Caco-2 (cell line): ENCODE data around the gene CTH. TPM values are rescaled to one million over a fixed set of nuclear protein-coding genes. Genes with fewer than 3 reads are reported as not detected.

ENCODE experiments used
- BruUV-seq: library from RNA; stranded (reverse); fragments of 400-500 nt; replicated peaks from 2 replicates; lab custom pipeline; 2021; lab: Mats Ljungman, UMichigan
- CTCF ChIA-PET: fragments of 300-600 bp; sonication (Branson Sonifier 250); formaldehyde crosslinking; loops from one replicate; lab custom pipeline; 2022; ENCODE audit warnings: antibody characterized with exemption; lab: Charles Lee
- POLR2A ChIA-PET: fragments of 300-600 bp; sonication (Branson Sonifier 250); formaldehyde crosslinking; loops from one replicate; lab custom pipeline; 2022; ENCODE audit warnings: antibody characterized with exemption; lab: Charles Lee
- DNase-seq, 2 experiments: peaks; one replicate each; pipeline versions ENCODE4 v3.0.0 to v3.0.0-alpha.2; 2020 to 2022
- H3K27me3 ChIP-seq: replicated peaks from 2 replicates; pipeline ENCODE4 v1.6.0; 2011; ENCODE audit warnings: low read length; ENCODE audit not compliant: control insufficient read depth, insufficient read depth
- H3K36me3 ChIP-seq: 2 replicates; pipeline ENCODE4 v1.5.1; 2011; ENCODE audit warnings: low read length; ENCODE audit not compliant: control insufficient read depth, insufficient read depth
- H3K4me1 ChIP-seq: fragments of 250-450 bp; sonication (Bioruptor Pico); 2 replicates; pipeline ENCODE4 v1.5.1; 2020; ENCODE audit warnings: mild to moderate bottlenecking
- H3K4me3 ChIP-seq: 2 replicates; pipeline ENCODE4 v1.5.1; 2011; ENCODE audit warnings: low read depth, mild to moderate bottlenecking, control low read depth, low read length
- H3K9me3 ChIP-seq: fragments of 250-450 bp; sonication (Bioruptor Pico); 2 replicates; pipeline ENCODE4 v1.5.1; 2020; ENCODE audit warnings: mild to moderate bottlenecking, moderate library complexity
- H3K27ac Mint-ChIP-seq: one replicate; pipeline ENCODE4 v1.8.0; 2022; ENCODE audit warnings: mixed read lengths; ENCODE audit not compliant: unreplicated experiment
- H3K27me3 Mint-ChIP-seq: one replicate; pipeline ENCODE4 v1.8.0; 2022; ENCODE audit warnings: mixed read lengths; ENCODE audit not compliant: insufficient read depth, unreplicated experiment
- H3K36me3 Mint-ChIP-seq: one replicate; pipeline ENCODE4 v1.8.0; 2022; ENCODE audit warnings: mild to moderate bottlenecking, mixed read lengths; ENCODE audit not compliant: insufficient read depth, unreplicated experiment
- H3K4me1 Mint-ChIP-seq: one replicate; pipeline ENCODE4 v1.8.0; 2022; ENCODE audit warnings: low read depth, mixed read lengths; ENCODE audit not compliant: unreplicated experiment
- H3K4me3 Mint-ChIP-seq: one replicate; pipeline ENCODE4 v1.8.0; 2022; ENCODE audit warnings: mild to moderate bottlenecking, moderate library complexity, mixed read lengths; ENCODE audit not compliant: unreplicated experiment
- H3K9me3 Mint-ChIP-seq: one replicate; pipeline ENCODE4 v1.8.0; 2022; ENCODE audit warnings: mixed read lengths; ENCODE audit not compliant: unreplicated experiment
- CTCF ChIP-seq, 2 experiments: fragments of 200-600 bp in 1 of 2; IDR thresholded peaks; 1 replicate in 1 of 2; 2 replicates in 1 of 2; pipeline versions ENCODE4 v1.5.1 to v1.8.0; 2011 to 2022; ENCODE audit warnings: antibody characterized with exemption in 1 of 2, control low read depth in 1 of 2, inconsistent platforms in 1 of 2, low read depth in 1 of 2, low read length in 1 of 2, mild to moderate bottlenecking in 1 of 2, moderate library complexity in 1 of 2; ENCODE audit not compliant: insufficient read depth in 1 of 2, severe bottlenecking in 1 of 2, unreplicated experiment in 1 of 2
- intact Hi-C: fragments of 100-400 bp; cut with micrococcal nuclease; formaldehyde crosslinking; loops from one replicate; pipeline ENCODE4 v1.10.0; 2022; ENCODE audit not compliant: unreplicated experiment
- total RNA-seq: library from RNA; stranded (reverse); gene quantifications from 2 replicates; pipeline ENCODE4 v1.2.3, GENCODE V29; 2022

The CTH gene
- total RNA-seq, 1 experiment from 2014 or later: 14.0 TPM

GRCh38 chr1:70429757-70430156 lies 18.7 kb downstream of the CTH start:
- H3K9me3 Mint-ChIP-seq: no peaks in the 10 kb centered on the region
- TF ChIP-seq CTCF (IDR thresholded peaks at IDR 0.05; ENCODE audit: insufficient read depth in 1 of 2, low read depth in 1 of 2, low read length in 1 of 2, severe bottlenecking in 1 of 2, unreplicated experiment in 1 of 2): no peak
- Histone ChIP-seq H3K4me1 (no peaks in the 10 kb centered on the region), H3K27me3 (no peaks in the 10 kb centered on the region), H3K4me3 (no peak overlapping the region), H3K9me3 (no peaks in the 10 kb centered on the region), H3K36me3 (no peaks in the 10 kb centered on the region)
- no peaks in the 10 kb centered on the region for H3K4me1 Mint-ChIP-seq
- DNase-seq: no peak
- no peaks in the 10 kb centered on the region for H3K27me3 Mint-ChIP-seq
- POLR2A ChIA-PET: no interaction called here
- CTCF ChIA-PET: no interaction called here
- no peak overlapping the region for H3K4me3 Mint-ChIP-seq
- BruUV-seq: no TSS peak
- intact Hi-C loops: no loop called here
- no peak overlapping the region for H3K27ac Mint-ChIP-seq
- peaks cover 9% of the 10 kb centered on the region for H3K36me3 Mint-ChIP-seq

- no peaks in the 10 kb centered on the region for H3K9me3 Mint-ChIP-seq
- ChIA-PET POLR2A (no interaction called here), CTCF (no interaction called here)
- no peak for DNase-seq
- no peak overlapping the region for H3K4me3 Mint-ChIP-seq
- Histone ChIP-seq H3K4me1 (no peaks in the 10 kb centered on the region), H3K4me3 (no peak overlapping the region), H3K27me3 (no peaks in the 10 kb centered on the region), H3K9me3 (no peaks in the 10 kb centered on the region), H3K36me3 (no peaks in the 10 kb centered on the region)
- no peak overlapping the region for H3K27ac Mint-ChIP-seq
- H3K4me1 Mint-ChIP-seq: no peaks in the 10 kb centered on the region
- H3K27me3 Mint-ChIP-seq: no peaks in the 10 kb centered on the region
- no peak for TF ChIP-seq CTCF (IDR thresholded peaks at IDR 0.05; ENCODE audit: insufficient read depth in 1 of 2, low read depth in 1 of 2, low read length in 1 of 2, severe bottlenecking in 1 of 2, unreplicated experiment in 1 of 2)
- peaks cover 9% of the 10 kb centered on the region for H3K36me3 Mint-ChIP-seq
- intact Hi-C loops: no loop called here
- BruUV-seq: no TSS peak
These were observed 20.2 kb downstream of the CTH start for GRCh38 chr1:70431317-70431716.

GRCh38 chr1:70431874-70432273 lies 20.8 kb downstream of the CTH start:
- no peak for TF ChIP-seq CTCF (IDR thresholded peaks at IDR 0.05; ENCODE audit: insufficient read depth in 1 of 2, low read depth in 1 of 2, low read length in 1 of 2, severe bottlenecking in 1 of 2, unreplicated experiment in 1 of 2)
- no peak for DNase-seq
- peaks cover 9% of the 10 kb centered on the region for H3K36me3 Mint-ChIP-seq
- H3K4me1 ChIP-seq: no peaks in the 10 kb centered on the region
- no peak overlapping the region for H3K27ac Mint-ChIP-seq
- H3K4me3 ChIP-seq: no peak overlapping the region
- no peak overlapping the region for H3K4me3 Mint-ChIP-seq
- H3K36me3 ChIP-seq: no peaks in the 10 kb centered on the region
- ChIA-PET POLR2A (no interaction called here), CTCF (no interaction called here)
- intact Hi-C loops: no loop called here
- no peaks in the 10 kb centered on the region for H3K27me3 ChIP-seq
- H3K9me3 ChIP-seq: no peaks in the 10 kb centered on the region
- no peaks in the 10 kb centered on the region for H3K27me3 Mint-ChIP-seq
- H3K4me1 Mint-ChIP-seq: no peaks in the 10 kb centered on the region
- BruUV-seq: no TSS peak
- no peaks in the 10 kb centered on the region for H3K9me3 Mint-ChIP-seq
